ENCODE measurements around the gene CLDN14. TPM values are rescaled to one million over a fixed set of nuclear protein-coding genes. Genes with fewer than 3 reads are reported as not detected.

The CLDN14 gene
- total and polyA plus RNA-seq, 10 donors, result 0.13 to 0.94 (median 0.35) TPM; not detected in 4

- Histone ChIP-seq H3K4me3 (no peak overlapping the region), H3K27me3 (replicated peaks in 1 of 7) (peaks cover 0 to 14% (median 0%) of the 10 kb centered on the region in 7 donors), H3K36me3 (no peaks in the 10 kb centered on the region), H3K27ac (no peak overlapping the region), H3K4me1 (peaks cover 0 to 5% (median 0%) of the 10 kb centered on the region in 6 donors), H3K9me3 (no peaks in the 10 kb centered on the region)
- TF ChIP-seq POLR2A (IDR thresholded peaks at IDR 0.05) (no peak), POLR2AphosphoS5 (IDR thresholded peaks at IDR 0.05) (no peak)
- TF ChIP-seq, protein P1, sequence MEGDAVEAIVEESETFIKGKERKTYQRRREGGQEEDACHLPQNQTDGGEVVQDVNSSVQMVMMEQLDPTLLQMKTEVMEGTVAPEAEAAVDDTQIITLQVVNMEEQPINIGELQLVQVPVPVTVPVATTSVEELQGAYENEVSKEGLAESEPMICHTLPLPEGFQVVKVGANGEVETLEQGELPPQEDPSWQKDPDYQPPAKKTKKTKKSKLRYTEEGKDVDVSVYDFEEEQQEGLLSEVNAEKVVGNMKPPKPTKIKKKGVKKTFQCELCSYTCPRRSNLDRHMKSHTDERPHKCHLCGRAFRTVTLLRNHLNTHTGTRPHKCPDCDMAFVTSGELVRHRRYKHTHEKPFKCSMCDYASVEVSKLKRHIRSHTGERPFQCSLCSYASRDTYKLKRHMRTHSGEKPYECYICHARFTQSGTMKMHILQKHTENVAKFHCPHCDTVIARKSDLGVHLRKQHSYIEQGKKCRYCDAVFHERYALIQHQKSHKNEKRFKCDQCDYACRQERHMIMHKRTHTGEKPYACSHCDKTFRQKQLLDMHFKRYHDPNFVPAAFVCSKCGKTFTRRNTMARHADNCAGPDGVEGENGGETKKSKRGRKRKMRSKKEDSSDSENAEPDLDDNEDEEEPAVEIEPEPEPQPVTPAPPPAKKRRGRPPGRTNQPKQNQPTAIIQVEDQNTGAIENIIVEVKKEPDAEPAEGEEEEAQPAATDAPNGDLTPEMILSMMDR (IDR thresholded peaks at IDR 0.05 in 8 of 11, conservative IDR thresholded peaks at IDR 0.05 in 3 of 11), result no peak
- intact Hi-C loops (cut with DNase I; ENCODE audit: low total_unique reads), result no loop called here
- WGBS, 5 donors, result 67 to 81% (median 77%) methylated on average over 9 of the region's 9 CpGs
- DNase-seq, result no peak
These were observed 26.6 kb upstream of the CLDN14 start for GRCh38 chr21:36506482-36506881.

GRCh38 chr21:36504067-36505058 lies 24.4 kb upstream of the CLDN14 start:
- peaks cover 0 to 14% (median 0%) of the 10 kb centered on the region in 7 donors for H3K27me3 ChIP-seq (replicated peaks in 1 of 7)
- H3K36me3 ChIP-seq, result no peaks in the 10 kb centered on the region
- H3K4me1 ChIP-seq, result peaks cover 0 to 5% (median 0%) of the 10 kb centered on the region in 6 donors
- intact Hi-C loops (cut with DNase I; ENCODE audit: low total_unique reads), result loop anchor here (5.0 kb wide), 1 partner anchor 423 kb away; no protein-coding TSS in a partner anchor
- WGBS, 5 donors, result 28 to 38% (median 33%) methylated on average over 5 of the region's 5 CpGs
- no peak for DNase-seq
- H3K27ac ChIP-seq, result no peak overlapping the region
- no peak for TF ChIP-seq POLR2AphosphoS5 (IDR thresholded peaks at IDR 0.05)
- TF ChIP-seq, protein P1 (IDR thresholded peaks at IDR 0.05 in 8 of 11, conservative IDR thresholded peaks at IDR 0.05 in 3 of 11), result peak; percentile 56 to 91 (median 84)
- no peak overlapping the region for H3K4me3 ChIP-seq
- no peaks in the 10 kb centered on the region for H3K9me3 ChIP-seq

DNA sequence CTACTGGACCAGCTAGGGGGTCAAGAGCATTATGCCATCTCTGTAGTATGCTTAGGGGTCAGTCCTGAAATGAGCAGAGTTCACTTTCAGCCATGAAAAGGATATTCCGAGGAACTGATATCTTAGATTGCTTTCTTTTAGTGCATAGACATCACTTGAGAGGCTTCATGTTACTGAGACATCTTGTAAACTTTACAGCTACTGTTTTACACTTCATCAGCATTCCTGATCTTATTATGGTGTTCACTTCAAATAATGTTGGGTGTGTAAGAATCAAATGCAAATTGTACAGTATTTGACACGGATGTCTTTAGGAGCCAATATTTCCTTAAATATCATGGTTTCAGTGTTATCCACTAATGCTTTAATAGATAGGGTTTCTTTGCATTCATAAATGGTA lies 22.4 kb upstream of the CLDN14 start:
- TF ChIP-seq, protein P1 (IDR thresholded peaks at IDR 0.05 in 8 of 11, conservative IDR thresholded peaks at IDR 0.05 in 3 of 11), result no peak
- TF ChIP-seq POLR2A (IDR thresholded peaks at IDR 0.05), result no peak
- TF ChIP-seq POLR2AphosphoS5 (IDR thresholded peaks at IDR 0.05), result no peak
- H3K27me3 ChIP-seq (replicated peaks in 1 of 7), result peaks cover 0 to 13% (median 0%) of the 10 kb centered on the region in 7 donors
- no peak overlapping the region for H3K27ac ChIP-seq
- WGBS, 5 donors, result 87 to 92% (median 90%) methylated on average over 2 of the region's 2 CpGs
- peaks cover 0 to 5% (median 0%) of the 10 kb centered on the region in 6 donors for H3K4me1 ChIP-seq
- no peak overlapping the region for H3K4me3 ChIP-seq
- no peaks in the 10 kb centered on the region for H3K36me3 ChIP-seq
- intact Hi-C loops (cut with DNase I; ENCODE audit: low total_unique reads), result loop anchor here (5.0 kb wide), 1 partner anchor 425 kb away; no protein-coding TSS in a partner anchor
- H3K9me3 ChIP-seq, result no peaks in the 10 kb centered on the region
- no peak for DNase-seq

- Histone ChIP-seq H3K36me3 (no peaks in the 10 kb centered on the region), H3K27ac (no peak overlapping the region), H3K4me1 (peaks cover 0 to 5% (median 0%) of the 10 kb centered on the region in 6 donors), H3K9me3 (no peaks in the 10 kb centered on the region), H3K27me3 (replicated peaks in 1 of 7) (peaks cover 0 to 5% (median 0%) of the 10 kb centered on the region in 7 donors), H3K4me3 (no peak overlapping the region)
- intact Hi-C loops (cut with DNase I; ENCODE audit: low total_unique reads), result loop anchor here (5.0 kb wide), 1 partner anchor 426 kb away; no protein-coding TSS in a partner anchor
- no peak for TF ChIP-seq POLR2A (IDR thresholded peaks at IDR 0.05)
- TF ChIP-seq, protein P1 (IDR thresholded peaks at IDR 0.05 in 8 of 11, conservative IDR thresholded peaks at IDR 0.05 in 3 of 11), result no peak
- no peak for TF ChIP-seq POLR2AphosphoS5 (IDR thresholded peaks at IDR 0.05)
- WGBS, 5 donors, result 77 to 88% (median 79%) methylated on average over 4 of the region's 4 CpGs
- DNase-seq, result no peak
These were observed 21.6 kb upstream of the CLDN14 start for GRCh38 chr21:36501589-36501892.
